Stimulated activated CD4-positive, alpha-beta T cell treated with anti-CD3 and anti-CD28 coated beads, TNF-alpha, amount 100 ng/mL, for 1 hour (primary cell): ENCODE measurements around the gene LRRC23.

Experiments used
- DNase-seq, 3 donors: peaks; one replicate each; pipeline ENCODE4 v3.0.0-alpha.2; 2020; ENCODE audit warnings: low read depth in 3 of 3, low spot score in 1 of 3

Gene LRRC23

DNA sequence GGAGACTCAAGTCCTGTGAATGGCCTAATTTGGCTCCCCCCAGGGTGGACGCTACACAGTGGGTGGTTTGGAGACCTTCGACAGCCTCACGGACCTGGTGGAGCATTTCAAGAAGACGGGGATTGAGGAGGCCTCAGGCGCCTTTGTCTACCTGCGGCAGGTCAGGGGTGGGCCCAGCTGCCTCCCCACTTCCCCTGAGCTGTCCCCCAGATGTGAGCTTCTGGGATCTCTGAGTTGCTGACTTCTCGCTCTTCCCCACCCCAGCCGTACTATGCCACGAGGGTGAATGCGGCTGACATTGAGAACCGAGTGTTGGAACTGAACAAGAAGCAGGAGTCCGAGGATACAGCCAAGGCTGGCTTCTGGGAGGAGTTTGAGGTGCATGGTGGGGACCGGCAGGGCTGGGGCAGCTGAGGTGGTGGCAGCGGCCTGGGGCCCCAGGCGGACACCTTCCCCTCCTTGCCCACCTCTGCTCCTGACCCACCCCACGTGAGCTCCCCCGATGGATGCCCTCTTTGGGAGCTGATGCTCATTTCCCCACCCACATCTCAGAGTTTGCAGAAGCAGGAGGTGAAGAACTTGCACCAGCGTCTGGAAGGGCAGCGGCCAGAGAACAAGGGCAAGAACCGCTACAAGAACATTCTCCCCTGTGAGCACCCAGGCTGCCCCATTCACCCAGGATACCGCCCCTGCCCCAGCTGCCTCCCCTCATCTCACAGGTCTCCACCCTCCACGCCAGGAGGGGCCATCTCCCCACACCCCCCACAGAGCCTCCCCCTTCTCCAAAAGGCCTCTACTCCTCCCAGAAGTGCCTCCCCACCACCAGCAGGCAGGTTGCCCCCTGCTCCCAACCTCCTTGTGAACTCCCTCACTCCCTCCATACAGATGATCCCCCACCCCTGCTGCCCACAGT lies 50.7 kb downstream of the LRRC23 start:
- no peak for DNase-seq

DNA sequence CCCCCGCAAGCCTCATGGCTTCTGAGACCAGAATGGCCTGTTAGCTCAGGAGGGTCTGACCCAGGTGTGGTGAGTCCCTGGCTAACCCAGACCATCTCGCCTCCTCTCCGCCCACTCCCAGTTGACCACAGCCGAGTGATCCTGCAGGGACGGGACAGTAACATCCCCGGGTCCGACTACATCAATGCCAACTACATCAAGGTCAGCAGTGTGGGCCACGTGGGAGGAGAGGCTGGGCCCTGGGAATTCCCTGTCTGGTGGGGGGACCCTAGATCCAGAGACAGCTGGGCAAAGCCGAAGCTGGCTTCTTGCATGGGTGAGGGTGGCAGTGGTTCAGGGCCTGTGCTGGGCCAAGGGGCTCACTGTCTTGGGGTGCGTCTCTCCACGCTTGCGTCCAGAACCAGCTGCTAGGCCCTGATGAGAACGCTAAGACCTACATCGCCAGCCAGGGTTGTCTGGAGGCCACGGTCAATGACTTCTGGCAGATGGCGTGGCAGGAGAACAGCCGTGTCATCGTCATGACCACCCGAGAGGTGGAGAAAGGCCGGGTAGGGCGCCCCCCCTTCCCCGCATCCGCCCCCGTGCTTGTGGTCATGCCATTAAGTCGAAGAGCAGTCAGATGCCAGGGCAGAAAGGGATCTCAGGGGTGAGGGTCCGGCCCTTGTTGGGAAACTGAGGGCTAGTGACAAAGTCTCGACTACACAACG lies 51.6 kb downstream of the LRRC23 start:
- no peak for DNase-seq

DNA sequence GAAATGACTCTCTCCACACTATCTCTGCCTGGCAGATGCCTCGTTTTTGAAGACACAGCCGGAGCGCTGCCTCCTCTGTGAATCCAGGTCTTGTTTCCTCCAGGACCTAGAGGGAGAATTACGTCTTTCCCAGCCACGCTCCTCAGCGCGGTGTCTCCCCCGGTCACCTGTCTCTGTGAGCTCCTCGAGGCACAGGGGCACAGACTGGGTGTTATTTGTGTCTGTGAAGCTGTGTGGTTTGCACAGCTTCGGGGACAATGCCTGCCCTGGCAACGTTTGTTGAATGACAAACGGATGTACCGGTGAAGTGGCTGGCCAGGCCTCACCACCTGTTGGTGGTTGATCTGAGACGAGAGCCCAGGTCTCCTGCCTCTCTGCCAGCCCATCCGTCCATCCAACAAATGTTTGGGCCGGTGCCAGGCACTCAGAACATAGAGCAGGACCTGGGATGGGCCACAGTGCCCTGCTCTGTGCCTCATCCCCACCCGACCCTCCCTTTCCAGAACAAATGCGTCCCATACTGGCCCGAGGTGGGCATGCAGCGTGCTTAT lies 52.6 kb downstream of the LRRC23 start:
- no peak for DNase-seq

DNA sequence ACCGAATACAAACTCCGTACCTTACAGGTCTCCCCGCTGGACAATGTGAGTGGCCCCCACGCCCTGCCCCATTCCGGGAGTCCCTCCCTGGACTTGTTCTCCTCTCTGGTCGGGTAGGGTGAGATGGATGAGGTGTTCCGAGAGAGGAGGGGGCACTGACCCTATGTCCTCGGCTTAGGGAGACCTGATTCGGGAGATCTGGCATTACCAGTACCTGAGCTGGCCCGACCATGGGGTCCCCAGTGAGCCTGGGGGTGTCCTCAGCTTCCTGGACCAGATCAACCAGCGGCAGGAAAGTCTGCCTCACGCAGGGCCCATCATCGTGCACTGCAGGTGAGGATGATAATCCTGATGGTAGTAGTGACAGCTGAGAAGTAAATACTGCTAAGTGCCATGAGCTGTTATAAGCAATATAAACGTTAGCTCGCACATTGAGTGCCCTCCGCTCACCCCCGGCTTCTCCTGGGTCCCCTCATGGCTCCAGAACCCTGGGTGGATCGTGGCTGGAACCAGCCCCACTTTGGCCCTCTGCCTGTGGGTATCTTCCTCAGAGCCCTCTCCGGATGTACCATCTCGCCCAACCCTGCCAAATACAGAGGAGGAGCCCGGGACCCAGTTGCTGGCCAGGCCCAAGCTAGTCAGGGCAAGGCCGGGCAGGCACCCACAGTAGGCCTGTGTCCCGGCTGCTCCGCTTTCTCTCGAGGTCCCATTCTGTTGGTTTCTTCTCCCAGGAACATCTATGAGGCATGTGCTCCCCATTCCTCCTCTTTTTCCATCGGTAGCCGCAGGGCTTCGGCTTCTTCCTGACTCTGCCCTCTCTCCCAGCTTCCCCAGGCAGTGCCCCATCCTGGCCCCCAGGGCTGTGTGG lies 53.4 kb downstream of the LRRC23 start:
- no peak for DNase-seq

DNA sequence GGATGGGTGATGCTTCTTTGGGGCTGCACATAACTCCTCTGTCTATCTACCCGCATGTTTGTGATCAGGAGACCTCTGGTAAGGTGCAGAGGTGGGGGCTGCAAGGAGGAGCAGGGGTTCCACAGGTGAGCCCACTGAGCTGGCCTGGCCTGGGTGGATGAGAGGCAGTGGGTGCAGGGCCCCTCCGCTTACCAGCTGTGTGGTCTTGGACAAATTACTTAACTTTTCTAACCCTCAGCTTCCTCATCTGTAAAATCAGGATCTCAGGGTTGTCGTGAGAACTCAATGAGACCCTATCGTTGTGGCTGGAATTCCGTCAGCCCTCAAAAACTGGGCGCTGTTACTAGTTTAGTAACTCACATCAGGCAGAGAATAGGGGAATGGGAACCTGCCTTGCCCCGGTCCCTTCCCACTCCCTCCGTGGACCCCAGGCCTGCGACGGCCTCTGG lies 54.0 kb downstream of the LRRC23 start:
- DNase-seq: no peak

DNA sequence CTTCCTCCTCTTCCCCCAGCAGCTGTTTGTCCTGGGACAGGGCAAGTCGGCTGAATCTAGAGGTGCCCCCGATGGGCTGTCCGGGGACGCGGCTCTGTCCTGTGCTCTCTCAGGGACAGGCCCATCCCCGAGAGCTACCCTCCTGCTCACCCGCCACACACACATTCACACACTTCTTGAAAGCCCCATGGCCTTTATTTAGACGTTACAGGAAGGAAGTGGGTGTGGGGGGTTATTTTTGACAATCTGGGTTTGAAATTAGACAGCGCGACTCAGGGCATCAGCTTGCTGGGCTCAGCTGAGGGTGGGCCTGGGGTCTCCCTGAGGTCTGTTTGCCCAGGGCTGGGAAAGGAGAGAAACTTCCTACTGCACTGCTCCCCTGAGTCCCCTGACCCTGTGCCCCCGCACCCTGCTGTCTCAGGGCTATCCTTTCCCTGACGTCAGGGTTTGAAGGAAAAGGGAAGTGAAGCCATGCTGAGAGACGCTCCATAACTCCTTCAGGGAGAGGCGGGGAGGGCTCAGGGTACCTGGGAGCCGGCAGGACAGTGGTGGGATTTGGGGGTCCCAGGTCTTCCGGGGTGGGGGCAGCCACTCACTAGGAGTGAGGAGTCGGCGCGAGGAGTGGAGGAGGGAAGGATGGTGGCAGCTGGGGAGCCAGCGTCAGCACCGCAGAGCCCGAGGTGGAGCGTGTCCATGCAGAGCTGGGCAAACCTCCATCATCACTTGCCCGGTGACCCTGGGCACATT lies 54.6 kb downstream of the LRRC23 start:
- peak in 2 of 3 donors; percentile 52 to 54 for DNase-seq

DNA sequence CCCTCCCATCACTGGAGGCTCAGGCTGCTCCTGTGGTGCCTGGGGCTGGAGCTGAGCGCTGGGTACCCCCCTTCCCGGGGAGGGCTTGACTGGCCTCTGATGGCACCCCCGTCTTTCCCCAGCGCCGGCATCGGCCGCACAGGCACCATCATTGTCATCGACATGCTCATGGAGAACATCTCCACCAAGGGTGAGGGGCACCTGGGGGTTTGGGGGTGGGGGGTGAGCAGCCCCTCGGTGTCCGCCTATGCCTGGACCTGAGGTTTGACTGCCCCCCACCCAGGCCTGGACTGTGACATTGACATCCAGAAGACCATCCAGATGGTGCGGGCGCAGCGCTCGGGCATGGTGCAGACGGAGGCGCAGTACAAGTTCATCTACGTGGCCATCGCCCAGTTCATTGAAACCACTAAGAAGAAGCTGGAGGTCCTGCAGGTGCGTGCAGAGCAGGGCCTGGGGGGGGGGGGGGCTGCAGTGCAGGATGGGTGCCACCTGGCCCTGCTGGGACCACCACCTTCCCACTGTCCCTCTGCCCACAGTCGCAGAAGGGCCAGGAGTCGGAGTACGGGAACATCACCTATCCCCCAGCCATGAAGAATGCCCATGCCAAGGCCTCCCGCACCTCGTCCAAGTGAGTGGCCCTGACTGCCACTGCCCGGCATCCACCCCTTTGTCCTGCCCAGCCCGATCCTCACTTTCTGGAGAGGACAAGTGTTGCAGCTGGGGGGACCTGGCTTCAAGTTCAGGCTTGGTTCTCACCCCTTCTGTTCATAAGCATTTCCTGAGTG lies 55.4 kb downstream of the LRRC23 start:
- no peak for DNase-seq

DNA sequence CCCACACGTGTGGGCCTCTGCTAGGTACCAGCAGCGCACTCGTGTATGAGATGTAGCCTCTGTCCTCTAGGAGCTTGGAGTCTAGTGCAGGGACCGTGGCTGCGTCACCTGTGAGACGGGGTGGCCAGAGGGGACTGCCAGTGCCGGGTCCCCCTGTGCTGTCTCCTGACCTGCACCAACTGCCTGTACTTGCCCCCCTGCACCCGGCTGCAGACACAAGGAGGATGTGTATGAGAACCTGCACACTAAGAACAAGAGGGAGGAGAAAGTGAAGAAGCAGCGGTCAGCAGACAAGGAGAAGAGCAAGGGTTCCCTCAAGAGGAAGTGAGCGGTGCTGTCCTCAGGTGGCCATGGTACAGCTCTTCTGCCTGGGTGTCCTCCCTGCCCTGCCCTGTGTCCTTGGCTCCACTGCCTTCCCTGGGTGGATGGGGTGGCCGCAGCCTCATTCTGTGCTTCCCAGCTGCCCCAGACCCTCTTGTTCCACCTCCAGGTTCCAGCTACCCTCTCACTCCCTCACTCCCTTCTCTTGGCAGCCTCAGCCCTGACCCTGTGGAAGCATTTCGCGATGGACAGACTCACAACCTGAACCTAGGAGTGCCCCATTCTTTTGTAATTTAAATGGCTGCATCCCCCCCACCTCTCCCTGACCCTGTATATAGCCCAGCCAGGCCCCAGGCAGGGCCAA lies 56.1 kb downstream of the LRRC23 start:
- no peak for DNase-seq

DNA sequence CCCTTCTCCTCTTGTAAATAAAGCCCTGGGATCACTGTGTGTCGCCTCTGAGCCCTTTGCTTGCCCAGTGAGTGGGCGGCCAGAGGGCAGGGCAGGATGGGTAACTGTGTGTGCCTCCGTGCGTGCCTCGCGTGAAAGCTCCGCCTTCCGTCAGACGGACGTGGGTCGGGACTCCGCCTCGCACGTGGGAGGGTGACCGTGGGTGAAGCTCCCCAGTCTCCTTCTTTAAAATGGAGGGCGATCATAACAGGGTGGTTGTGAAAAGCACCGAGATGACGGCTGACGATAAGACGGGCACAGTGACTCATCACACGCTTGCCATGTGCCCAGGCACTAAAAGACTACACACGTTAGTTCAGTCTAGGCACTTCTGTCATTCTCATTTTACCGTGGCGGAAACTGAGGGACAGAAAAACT lies 56.7 kb downstream of the LRRC23 start:
- peak; percentile 86 to 89 (median 87) for DNase-seq

DNA sequence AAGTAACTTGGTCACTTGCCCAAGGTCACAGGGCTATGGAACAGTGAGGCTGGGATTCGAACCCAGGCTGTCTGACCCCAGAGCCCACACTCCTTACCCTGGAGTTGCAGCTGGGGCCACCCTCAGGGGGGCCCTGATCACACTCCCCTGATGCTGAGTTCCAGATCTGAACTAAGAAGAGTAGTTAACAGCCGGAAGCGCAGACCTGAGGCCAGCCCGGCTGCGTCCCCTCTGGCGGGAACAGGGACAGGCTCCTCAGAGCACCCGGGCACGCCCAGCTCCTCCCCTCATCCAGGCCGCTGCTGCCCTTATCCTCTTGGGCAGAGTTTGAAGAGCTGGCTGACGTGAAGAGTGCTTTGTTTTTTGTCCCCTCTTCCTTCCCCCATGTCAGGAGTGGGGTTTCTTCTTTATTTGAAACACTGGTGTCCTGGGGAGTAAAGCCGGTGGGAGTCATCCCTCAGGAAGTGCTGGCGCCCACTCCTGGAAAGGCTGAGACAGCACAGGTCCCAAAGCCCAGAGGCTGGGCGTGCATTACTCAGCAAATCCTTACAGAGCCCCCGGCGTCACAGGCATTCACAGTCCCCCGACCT lies 57.2 kb downstream of the LRRC23 start:
- DNase-seq: no peak

DNA sequence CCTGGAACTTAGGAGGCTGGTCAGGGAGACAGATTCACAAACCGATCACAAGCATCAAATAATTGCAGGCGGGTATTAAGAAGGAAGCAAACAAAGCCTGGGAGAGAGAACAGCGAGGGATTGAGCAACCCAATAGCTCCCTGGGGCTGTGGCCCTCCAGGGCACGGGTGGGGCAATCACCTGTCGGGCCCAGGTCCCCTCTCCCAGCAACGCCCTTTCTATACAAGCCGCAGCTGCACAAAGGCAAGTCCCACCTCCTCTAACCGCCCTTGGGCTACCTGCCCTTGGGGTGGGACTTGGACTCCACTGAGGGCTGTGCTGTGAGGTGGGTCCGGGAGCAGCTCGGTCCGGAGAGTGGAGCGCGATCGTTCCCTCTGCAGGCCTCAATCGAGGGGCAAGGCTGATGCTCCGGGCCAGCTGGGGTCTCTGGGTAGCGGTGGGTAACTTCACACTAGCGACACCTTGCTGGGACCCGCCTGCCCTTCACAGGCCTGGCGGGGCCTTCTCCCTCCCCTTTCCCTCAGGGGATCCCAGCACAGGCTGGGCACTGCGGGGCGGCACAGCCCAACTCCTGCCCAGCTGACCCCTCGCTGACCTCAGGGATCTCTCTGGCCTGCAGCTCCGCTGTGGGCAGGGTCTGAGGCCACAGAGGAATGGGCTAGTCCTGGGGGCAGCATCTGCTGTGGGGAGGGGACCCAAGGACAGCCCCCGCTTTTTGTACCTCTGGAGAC lies 57.8 kb downstream of the LRRC23 start:
- no peak for DNase-seq

DNA sequence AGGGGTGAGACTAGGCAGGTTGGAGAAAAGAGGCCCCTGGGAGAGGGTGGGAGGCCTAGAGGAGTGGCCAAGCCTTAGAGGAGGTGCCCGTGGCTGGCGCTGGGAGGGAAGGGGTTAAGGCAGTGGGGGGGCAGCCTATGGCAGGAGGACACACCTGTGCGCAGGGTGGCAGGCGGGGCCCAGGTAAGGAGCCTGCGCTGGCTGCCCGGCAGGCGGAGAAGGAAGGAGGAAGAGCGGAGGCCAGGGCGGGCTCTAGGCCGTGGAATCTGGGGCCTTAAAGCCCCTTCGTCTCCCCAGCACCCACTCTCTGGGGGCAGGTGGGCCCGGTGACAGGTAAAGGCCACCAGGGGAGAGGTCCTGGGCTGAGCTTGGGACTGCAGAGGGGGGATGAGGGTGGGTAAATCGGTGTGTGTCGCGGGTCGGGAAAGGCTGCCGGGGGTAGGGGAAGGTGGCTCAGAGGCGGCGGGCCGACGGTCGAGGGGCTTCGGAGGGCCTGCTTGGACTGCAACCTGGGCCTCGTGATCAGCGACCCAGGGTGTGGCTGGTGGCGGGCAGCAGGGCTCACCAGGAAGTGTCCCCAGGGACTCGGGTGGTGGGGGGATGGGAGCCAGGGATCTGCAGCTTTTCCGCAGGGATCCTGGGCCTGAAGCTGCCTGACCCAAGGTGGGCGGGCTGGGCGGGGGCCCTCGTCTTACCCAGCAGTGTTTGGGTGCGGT lies 58.6 kb downstream of the LRRC23 start:
- DNase-seq: no peak
